ENCODE measurements around the gene LGALS7.

LGALS7 gene

GRCh38 chr19:38734426-38735256, 38.7 kb downstream of the LGALS7 start:
- H3K9me3 Mint-ChIP-seq: no peaks in the 10 kb centered on the region
- H3K4me3 Mint-ChIP-seq: peak overlapping the region; percentile 74 to 84
- peak; percentile 23 to 41 for ATAC-seq (replicated peaks)
- DNase-seq: no peak
- H3K27me3 Mint-ChIP-seq: no peaks in the 10 kb centered on the region
- peaks cover 13 to 26% of the 10 kb centered on the region in 2 donors for H3K36me3 Mint-ChIP-seq
- peaks cover 23 to 54% of the 10 kb centered on the region in 2 donors for H3K4me1 Mint-ChIP-seq
- peak overlapping the region; percentile 93 for H3K27ac Mint-ChIP-seq

- Mint-ChIP-seq H3K4me1 (peaks cover 25 to 58% of the 10 kb centered on the region in 2 donors), H3K27me3 (no peaks in the 10 kb centered on the region), H3K9me3 (no peaks in the 10 kb centered on the region), H3K27ac (peak overlapping the region; percentile 93), H3K36me3 (peaks cover 16 to 29% of the 10 kb centered on the region in 2 donors), H3K4me3 (peak overlapping the region; percentile 74 to 84)
- ATAC-seq (replicated peaks) (peak in 1 of 2 donors; percentile 36), DNase-seq (no peak)
Observed at GRCh38 chr19:38734176-38734425, 39.2 kb downstream of the LGALS7 start.

GRCh38 chr19:38733493-38734175, 39.7 kb downstream of the LGALS7 start:
- ATAC-seq (replicated peaks): no peak
- Mint-ChIP-seq H3K27me3 (no peaks in the 10 kb centered on the region), H3K4me3 (peak overlapping the region in 1 of 2 donors; percentile 84), H3K4me1 (peaks cover 24 to 56% of the 10 kb centered on the region in 2 donors), H3K9me3 (no peaks in the 10 kb centered on the region), H3K36me3 (peaks cover 21 to 32% of the 10 kb centered on the region in 2 donors), H3K27ac (peak overlapping the region; percentile 93)
- no peak for DNase-seq

- no peak overlapping the region for H3K4me3 Mint-ChIP-seq
- H3K4me1 Mint-ChIP-seq: peaks cover 23 to 53% of the 10 kb centered on the region in 2 donors
- H3K9me3 Mint-ChIP-seq: no peaks in the 10 kb centered on the region
- DNase-seq (no peak), ATAC-seq (replicated peaks) (no peak)
- H3K27me3 Mint-ChIP-seq: no peaks in the 10 kb centered on the region
- H3K27ac Mint-ChIP-seq: peak overlapping the region; percentile 93
- peaks cover 24 to 35% of the 10 kb centered on the region in 2 donors for H3K36me3 Mint-ChIP-seq
Observed at GRCh38 chr19:38733241-38733492, 40.1 kb downstream of the LGALS7 start.

GRCh38 chr19:38731654-38732301, 41.5 kb downstream of the LGALS7 start:
- Mint-ChIP-seq H3K27me3 (no peaks in the 10 kb centered on the region), H3K36me3 (peaks cover 27 to 43% of the 10 kb centered on the region in 2 donors), H3K9me3 (no peaks in the 10 kb centered on the region), H3K4me3 (peak overlapping the region in 1 of 2 donors; percentile 38), H3K27ac (peak overlapping the region; percentile 82), H3K4me1 (peaks cover 22 to 44% of the 10 kb centered on the region in 2 donors)
- no peak for DNase-seq
- ATAC-seq (replicated peaks): no peak

GRCh38 chr19:38730731-38731589, 42.4 kb downstream of the LGALS7 start:
- Mint-ChIP-seq H3K36me3 (peaks cover 29 to 52% of the 10 kb centered on the region in 2 donors), H3K27ac (peak overlapping the region; percentile 82), H3K4me1 (peaks cover 20 to 41% of the 10 kb centered on the region in 2 donors), H3K9me3 (no peaks in the 10 kb centered on the region), H3K4me3 (no peak overlapping the region), H3K27me3 (no peaks in the 10 kb centered on the region)
- ATAC-seq (replicated peaks) (no peak), DNase-seq (no peak)

GRCh38 chr19:38730470-38730730, 42.9 kb downstream of the LGALS7 start:
- Mint-ChIP-seq H3K27me3 (no peaks in the 10 kb centered on the region), H3K36me3 (peaks cover 29 to 53% of the 10 kb centered on the region in 2 donors), H3K9me3 (no peaks in the 10 kb centered on the region), H3K4me3 (no peak overlapping the region), H3K27ac (peak overlapping the region; percentile 22), H3K4me1 (peaks cover 20 to 40% of the 10 kb centered on the region in 2 donors)
- no peak for DNase-seq
- ATAC-seq (replicated peaks): no peak

GRCh38 chr19:38729653-38730469, 43.5 kb downstream of the LGALS7 start:
- H3K27me3 Mint-ChIP-seq: no peaks in the 10 kb centered on the region
- ATAC-seq (replicated peaks): peak; percentile 85 to 86
- H3K36me3 Mint-ChIP-seq: peaks cover 29 to 53% of the 10 kb centered on the region in 2 donors
- H3K4me3 Mint-ChIP-seq: no peak overlapping the region
- peaks cover 16 to 34% of the 10 kb centered on the region in 2 donors for H3K4me1 Mint-ChIP-seq
- DNase-seq: peak; percentile 64
- H3K27ac Mint-ChIP-seq: peak overlapping the region; percentile 72
- H3K9me3 Mint-ChIP-seq: no peaks in the 10 kb centered on the region

GRCh38 chr19:38728752-38729541, 44.4 kb downstream of the LGALS7 start:
- ATAC-seq (replicated peaks) (no peak), DNase-seq (no peak)
- peaks cover 33 to 53% of the 10 kb centered on the region in 2 donors for H3K36me3 Mint-ChIP-seq
- no peaks in the 10 kb centered on the region for H3K9me3 Mint-ChIP-seq
- peaks cover 9 to 25% of the 10 kb centered on the region in 2 donors for H3K4me1 Mint-ChIP-seq
- H3K27ac Mint-ChIP-seq: peak overlapping the region; percentile 59
- H3K27me3 Mint-ChIP-seq: no peaks in the 10 kb centered on the region
- no peak overlapping the region for H3K4me3 Mint-ChIP-seq

GRCh38 chr19:38727868-38728660, 45.3 kb downstream of the LGALS7 start:
- no peak for ATAC-seq (replicated peaks)
- Mint-ChIP-seq H3K36me3 (peaks cover 41 to 62% of the 10 kb centered on the region in 2 donors), H3K4me3 (no peak overlapping the region), H3K27ac (peak overlapping the region; percentile 59), H3K4me1 (peaks cover 9 to 17% of the 10 kb centered on the region in 2 donors), H3K27me3 (no peaks in the 10 kb centered on the region), H3K9me3 (no peaks in the 10 kb centered on the region)
- DNase-seq: no peak

GRCh38 chr19:38727306-38727867, 45.9 kb downstream of the LGALS7 start:
- Mint-ChIP-seq H3K27me3 (no peaks in the 10 kb centered on the region), H3K27ac (peak overlapping the region; percentile 67), H3K36me3 (peaks cover 41 to 58% of the 10 kb centered on the region in 2 donors), H3K4me1 (peaks cover 9 to 17% of the 10 kb centered on the region in 2 donors), H3K9me3 (no peaks in the 10 kb centered on the region), H3K4me3 (no peak overlapping the region)
- DNase-seq (no peak), ATAC-seq (replicated peaks) (no peak)

GRCh38 chr19:38726761-38727301, 46.5 kb downstream of the LGALS7 start:
- Mint-ChIP-seq H3K4me3 (no peak overlapping the region), H3K27ac (peak overlapping the region; percentile 67), H3K4me1 (peaks cover 9 to 15% of the 10 kb centered on the region in 2 donors), H3K27me3 (no peaks in the 10 kb centered on the region), H3K9me3 (no peaks in the 10 kb centered on the region), H3K36me3 (peaks cover 42 to 57% of the 10 kb centered on the region in 2 donors)
- DNase-seq (no peak), ATAC-seq (replicated peaks) (no peak)

All from stimulated activated naive B cell treated with anti-CD40 and anti-IgM and Interleukin-4, amounts not matched to agents 10 μg/mL and 1 μg/mL and 100 μg/mL, for 72 hours (primary cell).